SH-SY5Y (cell line): ENCODE data around the gene ABAT.

ENCODE experiments used
- GATA2 ChIP-seq: IDR thresholded peaks from 2 replicates; pipeline ENCODE4 v1.6.1; 2011; ENCODE audit warnings: mild to moderate bottlenecking, low read depth, low read length
- GATA3 ChIP-seq: IDR thresholded peaks from 2 replicates; pipeline ENCODE4 v1.6.1; 2011; ENCODE audit warnings: low read depth, mild to moderate bottlenecking, low read length, moderate library complexity

DNA sequence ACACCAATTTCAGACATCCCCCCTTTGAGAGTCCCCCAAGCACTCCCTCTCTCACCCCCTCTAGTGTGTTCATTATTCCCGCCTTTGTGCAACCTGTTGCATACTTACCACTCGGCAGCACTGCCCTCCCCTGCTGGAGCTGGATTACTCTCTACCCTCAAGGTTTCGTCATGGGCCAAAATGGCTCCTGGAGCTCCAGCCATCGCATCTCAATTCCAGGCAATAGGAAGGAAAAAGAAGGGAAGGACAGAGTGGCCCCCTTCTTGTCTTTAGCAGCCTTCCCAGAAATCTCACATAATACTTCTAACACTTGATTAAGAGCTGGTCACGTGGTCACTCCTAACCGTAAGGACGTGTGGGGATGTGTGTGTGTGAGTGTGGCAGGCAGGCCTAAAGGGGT, 102.8 kb downstream of the ABAT start:
- no peak for TF ChIP-seq GATA2
- no peak for TF ChIP-seq GATA3
